Measurements from ENCODE around the gene PTCSC3. TPM values are rescaled to one million over a fixed set of nuclear protein-coding genes. Genes with fewer than 3 reads are reported as not detected.

PTCSC3 gene
- total and polyA plus RNA-seq, 9 of the 15 experiments (the other 6 are each of a cell fraction or from before 2014, with no cell fraction given), result not detected

DNA sequence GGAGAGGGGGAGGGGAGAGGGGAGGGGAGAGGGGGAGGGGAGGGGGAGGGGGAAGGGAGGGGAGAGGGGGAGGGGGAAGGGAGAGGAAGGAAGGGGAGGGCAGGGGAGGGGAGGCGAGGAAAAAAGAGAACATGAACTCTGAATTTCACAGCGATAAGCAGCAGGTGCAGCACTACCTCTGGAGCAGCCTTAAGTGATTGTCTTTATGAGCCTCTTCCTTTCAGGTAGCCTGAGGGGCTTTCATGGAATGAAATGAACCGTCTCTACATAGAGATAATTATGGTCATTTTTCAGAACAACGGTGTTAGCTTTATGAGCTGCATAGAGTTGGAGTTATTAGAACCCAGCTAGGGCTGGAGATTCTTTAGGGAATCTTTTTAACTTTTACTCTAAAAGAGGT lies 18.1 kb upstream of the PTCSC3 start:
- no peak for FAIRE-seq
- Histone ChIP-seq H3K4me2 (ENCODE audit: insufficient read depth, low read length) (no peak overlapping the region), H3K27me3 (ENCODE audit: control insufficient read depth in 2 of 2, insufficient read depth in 2 of 2, low read length in 2 of 2) (no peaks in the 10 kb centered on the region), H3K9me3 (replicated peaks; ENCODE audit: control insufficient read depth, insufficient read depth, low read depth, low read length) (no peaks in the 10 kb centered on the region), H4K20me1 (replicated peaks; ENCODE audit: control insufficient read depth, insufficient read depth, low read length) (no peaks in the 10 kb centered on the region), H3K36me3 (ENCODE audit: control insufficient read depth, insufficient read depth, low read length) (no peaks in the 10 kb centered on the region), H2AFZ (ENCODE audit: low read depth, low read length) (no peak overlapping the region), H3K4me3 (no peak overlapping the region), H3K9me1 (ENCODE audit: control insufficient read depth, insufficient read depth, low read length) (no peaks in the 10 kb centered on the region), H3K79me2 (ENCODE audit: control insufficient read depth, insufficient read depth, low read length) (no peaks in the 10 kb centered on the region), H3K27ac (ENCODE audit: extremely low read depth, low read depth, low read length) (no peak overlapping the region), H3K9ac (ENCODE audit: insufficient read depth in 1 of 2, low read depth in 2 of 2, low read length in 2 of 2) (no peak overlapping the region), H3K4me1 (replicated peaks in 1 of 2; ENCODE audit: control insufficient read depth in 2 of 2, insufficient read depth in 2 of 2, low read length in 2 of 2) (no peaks in the 10 kb centered on the region)
- no peak for ATAC-seq
- TF ChIP-seq KDM2B (CRISPR knock-in tag; IDR thresholded peaks at IDR 0.05) (no peak), PHTF2 (CRISPR knock-in tag; IDR thresholded peaks at IDR 0.05) (no peak), PCBP2 (IDR thresholded peaks at IDR 0.05; ENCODE audit: low read depth, low read length, poor library complexity, severe bottlenecking) (peak; percentile 74), HNRNPK (IDR thresholded peaks at IDR 0.05; ENCODE audit: low read depth, low read length, poor library complexity, severe bottlenecking) (peak; percentile 38), MTA1 (IDR thresholded peaks at IDR 0.05; ENCODE audit: borderline replicate concordance) (no peak), PCBP1 (IDR thresholded peaks at IDR 0.05; ENCODE audit: low read depth, low read length, poor library complexity, severe bottlenecking) (peak; percentile 57)
- TF ChIP-seq, protein P1, sequence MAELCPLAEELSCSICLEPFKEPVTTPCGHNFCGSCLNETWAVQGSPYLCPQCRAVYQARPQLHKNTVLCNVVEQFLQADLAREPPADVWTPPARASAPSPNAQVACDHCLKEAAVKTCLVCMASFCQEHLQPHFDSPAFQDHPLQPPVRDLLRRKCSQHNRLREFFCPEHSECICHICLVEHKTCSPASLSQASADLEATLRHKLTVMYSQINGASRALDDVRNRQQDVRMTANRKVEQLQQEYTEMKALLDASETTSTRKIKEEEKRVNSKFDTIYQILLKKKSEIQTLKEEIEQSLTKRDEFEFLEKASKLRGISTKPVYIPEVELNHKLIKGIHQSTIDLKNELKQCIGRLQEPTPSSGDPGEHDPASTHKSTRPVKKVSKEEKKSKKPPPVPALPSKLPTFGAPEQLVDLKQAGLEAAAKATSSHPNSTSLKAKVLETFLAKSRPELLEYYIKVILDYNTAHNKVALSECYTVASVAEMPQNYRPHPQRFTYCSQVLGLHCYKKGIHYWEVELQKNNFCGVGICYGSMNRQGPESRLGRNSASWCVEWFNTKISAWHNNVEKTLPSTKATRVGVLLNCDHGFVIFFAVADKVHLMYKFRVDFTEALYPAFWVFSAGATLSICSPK (IDR thresholded peaks at IDR 0.05; ENCODE audit: borderline replicate concordance), result no peak
- no TSS peak for BruUV-seq (replicated peaks)
- ChIA-PET POLR2A (no interaction called here), CTCF (ENCODE audit: low intra/inter-chr PET ratio) (no interaction called here)
- intact Hi-C loops (cut with micrococcal nuclease) (no loop called here), in situ Hi-C loops (cut with MboI) (no loop called here)
- 27% methylated on average over 2 of the region's 4 CpGs for WGBS (ENCODE audit: insufficient coverage, low coverage, missing lambda C conversion rate)
- DNase-seq (ENCODE audit: extremely low read depth in 1 of 4, low spot score in 3 of 4), result no peak

Data from K562 (cell line).